SW 1271 (cell line): Measurements from ENCODE around the gene GPR55.
"Not testable (repeated sequence)": the region's sequence is repeated elsewhere in the genome, so short reads cannot be mapped to it uniquely, and the experiment has no call there.

Source experiments
- DNase-seq, 2 experiments: peaks; one replicate each; lab custom pipeline; 2025; lab: John Stamatoyannopoulos, UW

GPR55 gene

GRCh38 chr2:230924470-230925341 lies at the start of gene GPR55:
GPR55 (minus strand) TSS chr2:230925242; CDS start chr2:230910962, 14,280 bp downstream.
- no peak for DNase-seq

GRCh38 chr2:230974096-230974913 lies 49.3 kb upstream of the GPR55 start:
- no peak for DNase-seq

- DNase-seq = no peak
Observed at GRCh38 chr2:230972046-230972445, 47.0 kb upstream of the GPR55 start.

GRCh38 chr2:230969659-230970015 lies 44.6 kb upstream of the GPR55 start:
- no peak for DNase-seq

- no peak for DNase-seq
Observed at GRCh38 chr2:230968921-230969658, 44.0 kb upstream of the GPR55 start.

GRCh38 chr2:230968314-230968713 lies 43.3 kb upstream of the GPR55 start:
- not testable (repeated sequence) for DNase-seq

GRCh38 chr2:230967113-230967512 lies 42.1 kb upstream of the GPR55 start:
- no peak for DNase-seq

- DNase-seq = no peak
Observed at GRCh38 chr2:230964136-230964730, 39.2 kb upstream of the GPR55 start.

- DNase-seq = no peak
Observed at GRCh38 chr2:230961091-230961491, 36.0 kb upstream of the GPR55 start.

- DNase-seq = no peak
Observed at GRCh38 chr2:230960026-230960425, 35.0 kb upstream of the GPR55 start.

- no peak for DNase-seq
Observed at GRCh38 chr2:230958820-230959756, 34.0 kb upstream of the GPR55 start.

GRCh38 chr2:230957756-230958391 lies 32.8 kb upstream of the GPR55 start:
- DNase-seq = no peak

- no peak for DNase-seq
Observed at GRCh38 chr2:230956827-230957755, 32.0 kb upstream of the GPR55 start.

GRCh38 chr2:230955163-230955737 lies 30.2 kb upstream of the GPR55 start:
- no peak for DNase-seq

- no peak for DNase-seq
Observed at GRCh38 chr2:230954746-230955145, 29.7 kb upstream of the GPR55 start.

- no peak for DNase-seq
Observed at GRCh38 chr2:230953845-230954244, 28.8 kb upstream of the GPR55 start.

GRCh38 chr2:230952226-230952956 lies 27.3 kb upstream of the GPR55 start:
- no peak for DNase-seq

- DNase-seq = no peak
Observed at GRCh38 chr2:230951396-230951795, 26.4 kb upstream of the GPR55 start.
